Measurements from ENCODE around the gene SLC37A2. TPM values are rescaled to one million over a fixed set of nuclear protein-coding genes. Genes with fewer than 3 reads are reported as not detected.

SLC37A2 gene
- total RNA-seq, 4 donors from 2014 or later: 0.26 to 4.1 (median 0.86) TPM

DNA sequence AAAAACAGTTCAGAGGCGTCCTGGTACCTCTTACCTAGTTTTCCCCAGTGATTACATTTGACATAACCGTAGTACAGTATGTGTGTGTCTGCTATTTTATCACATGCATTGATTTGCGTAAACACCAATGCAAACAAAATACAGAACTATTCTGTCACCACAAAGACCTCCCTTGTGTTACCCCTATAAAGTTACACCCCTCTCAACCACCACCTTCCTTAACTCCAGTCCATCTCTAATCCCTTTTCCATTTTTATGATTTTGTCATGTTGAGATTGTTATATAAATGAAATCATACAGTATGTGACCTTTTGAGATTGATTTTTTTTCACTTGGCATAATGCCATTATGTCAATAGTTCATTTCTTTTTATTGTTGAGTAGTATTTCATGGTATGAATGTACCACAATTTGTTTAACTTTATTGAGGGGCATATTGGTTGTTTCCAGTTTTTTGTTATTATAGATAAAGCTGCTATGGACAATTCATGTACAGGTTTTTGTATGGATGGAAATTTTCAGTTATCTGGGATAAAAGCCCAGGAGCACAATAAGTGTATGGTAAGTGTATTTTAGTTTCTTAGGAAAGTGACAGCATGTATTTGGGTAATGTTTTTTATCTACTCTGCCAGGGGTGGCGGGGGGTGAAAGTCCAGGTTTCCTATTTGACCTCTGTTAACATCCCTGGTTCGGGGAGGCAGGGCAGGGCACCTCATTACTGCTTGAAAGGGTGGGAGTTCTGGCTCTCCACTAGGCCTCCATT, 6.0 kb upstream of the SLC37A2 start:
- Histone ChIP-seq H3K4me3 (no peak overlapping the region), H3K36me3 (no peaks in the 10 kb centered on the region), H3K27ac (no peak overlapping the region), H3K9me3 (no peaks in the 10 kb centered on the region), H3K27me3 (no peaks in the 10 kb centered on the region), H3K4me1 (no peaks in the 10 kb centered on the region)
- DNase-seq: no peak
- no peak for TF ChIP-seq POLR2A (IDR thresholded peaks at IDR 0.05)
- TF ChIP-seq, protein P1, sequence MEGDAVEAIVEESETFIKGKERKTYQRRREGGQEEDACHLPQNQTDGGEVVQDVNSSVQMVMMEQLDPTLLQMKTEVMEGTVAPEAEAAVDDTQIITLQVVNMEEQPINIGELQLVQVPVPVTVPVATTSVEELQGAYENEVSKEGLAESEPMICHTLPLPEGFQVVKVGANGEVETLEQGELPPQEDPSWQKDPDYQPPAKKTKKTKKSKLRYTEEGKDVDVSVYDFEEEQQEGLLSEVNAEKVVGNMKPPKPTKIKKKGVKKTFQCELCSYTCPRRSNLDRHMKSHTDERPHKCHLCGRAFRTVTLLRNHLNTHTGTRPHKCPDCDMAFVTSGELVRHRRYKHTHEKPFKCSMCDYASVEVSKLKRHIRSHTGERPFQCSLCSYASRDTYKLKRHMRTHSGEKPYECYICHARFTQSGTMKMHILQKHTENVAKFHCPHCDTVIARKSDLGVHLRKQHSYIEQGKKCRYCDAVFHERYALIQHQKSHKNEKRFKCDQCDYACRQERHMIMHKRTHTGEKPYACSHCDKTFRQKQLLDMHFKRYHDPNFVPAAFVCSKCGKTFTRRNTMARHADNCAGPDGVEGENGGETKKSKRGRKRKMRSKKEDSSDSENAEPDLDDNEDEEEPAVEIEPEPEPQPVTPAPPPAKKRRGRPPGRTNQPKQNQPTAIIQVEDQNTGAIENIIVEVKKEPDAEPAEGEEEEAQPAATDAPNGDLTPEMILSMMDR (IDR thresholded peaks at IDR 0.05): no peak
- intact Hi-C loops (cut with DNase I; ENCODE audit: low total_unique reads): no loop called here

DNA sequence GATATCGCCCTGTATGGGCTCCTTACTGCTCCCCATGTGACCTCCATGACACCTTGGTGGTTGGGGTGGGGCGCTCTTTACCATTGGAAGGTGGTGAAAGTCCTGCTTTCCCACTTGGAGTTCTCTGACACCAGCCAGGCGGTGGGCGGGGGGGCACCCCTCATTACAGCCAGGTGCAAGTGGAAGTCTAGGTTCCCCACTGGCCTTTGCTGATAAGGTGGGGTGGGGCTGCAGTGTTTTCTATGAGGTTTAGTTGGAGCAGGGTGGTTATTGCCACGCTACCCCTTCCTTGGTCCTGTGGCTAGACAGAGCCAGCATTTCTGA, 5.5 kb upstream of the SLC37A2 start:
- Histone ChIP-seq H3K27ac (no peak overlapping the region), H3K4me1 (no peaks in the 10 kb centered on the region), H3K36me3 (no peaks in the 10 kb centered on the region), H3K4me3 (no peak overlapping the region), H3K9me3 (no peaks in the 10 kb centered on the region), H3K27me3 (no peaks in the 10 kb centered on the region)
- intact Hi-C loops (cut with DNase I; ENCODE audit: low total_unique reads): no loop called here
- TF ChIP-seq, protein P1 (IDR thresholded peaks at IDR 0.05): no peak
- TF ChIP-seq POLR2A (IDR thresholded peaks at IDR 0.05): no peak
- no peak for DNase-seq

DNA sequence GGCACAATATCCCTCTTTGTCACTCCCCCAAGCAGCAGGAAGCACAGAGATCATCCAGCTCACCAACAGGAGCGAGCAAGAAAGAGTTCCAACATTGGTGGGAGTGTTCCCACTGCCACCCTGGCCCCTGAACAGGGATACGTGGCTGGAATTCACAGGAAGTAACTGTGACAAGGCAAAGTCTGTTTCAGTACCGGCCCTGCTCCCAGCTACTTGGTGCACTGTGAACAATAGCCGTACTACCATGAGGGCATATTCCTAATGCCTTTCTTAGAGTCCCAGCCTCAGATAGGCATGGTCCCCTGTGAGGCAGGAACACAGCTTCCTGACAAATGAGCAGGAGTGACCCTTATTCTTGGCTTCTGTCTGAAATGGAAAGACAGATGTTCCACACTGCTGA, 1.8 kb upstream of the SLC37A2 start:
- no peaks in the 10 kb centered on the region for H3K9me3 ChIP-seq
- no peak overlapping the region for H3K27ac ChIP-seq
- H3K4me3 ChIP-seq: no peak overlapping the region
- H3K27me3 ChIP-seq: no peaks in the 10 kb centered on the region
- peaks cover 0 to 8% of the 10 kb centered on the region in 2 donors for H3K4me1 ChIP-seq
- intact Hi-C loops (cut with DNase I; ENCODE audit: low total_unique reads): no loop called here
- no peaks in the 10 kb centered on the region for H3K36me3 ChIP-seq
- no peak for DNase-seq
- TF ChIP-seq POLR2A (IDR thresholded peaks at IDR 0.05): no peak
- TF ChIP-seq, protein P1 (IDR thresholded peaks at IDR 0.05): no peak

DNA sequence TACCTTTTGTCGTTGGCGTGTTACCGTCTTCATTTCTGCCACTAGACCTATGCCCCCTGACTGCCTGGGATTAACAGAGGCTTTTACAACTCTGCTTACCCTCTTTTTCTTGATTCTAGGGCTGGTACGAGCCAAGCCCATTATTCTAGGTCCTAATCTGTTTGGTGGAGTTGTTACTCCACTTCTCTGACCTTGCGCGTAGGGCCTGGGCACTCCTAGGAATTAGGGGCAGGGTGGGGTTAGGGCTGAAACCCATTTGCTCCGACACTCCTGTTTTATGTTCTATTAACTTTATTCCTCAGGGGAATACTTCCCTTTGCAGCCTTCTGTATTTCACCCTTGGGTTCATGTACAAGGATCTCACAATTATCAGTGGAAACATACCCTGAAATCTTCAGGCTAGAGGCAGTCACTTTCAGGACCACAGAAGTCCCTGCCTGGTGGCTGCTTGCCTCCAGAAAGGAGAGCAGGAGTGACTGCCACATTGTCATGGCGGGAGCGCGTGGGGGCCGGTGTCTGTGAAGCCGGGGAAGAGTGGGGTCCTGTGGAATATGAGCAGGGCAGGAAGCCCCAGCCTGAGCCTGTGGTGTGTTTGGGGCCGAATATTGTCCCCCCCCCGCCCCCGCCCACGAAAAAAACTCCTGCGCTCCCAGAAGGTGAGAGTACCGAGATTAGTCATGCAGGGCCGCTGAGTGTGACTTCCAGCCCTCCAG, 731 bp upstream of the SLC37A2 start:
- H3K4me3 ChIP-seq: peak overlapping the region; percentile 35 to 53
- peak overlapping the region; percentile 17 to 29 for H3K27ac ChIP-seq
- no peak for TF ChIP-seq POLR2A (IDR thresholded peaks at IDR 0.05)
- TF ChIP-seq, protein P1 (IDR thresholded peaks at IDR 0.05): no peak
- no peaks in the 10 kb centered on the region for H3K27me3 ChIP-seq
- no peaks in the 10 kb centered on the region for H3K9me3 ChIP-seq
- no peak for DNase-seq
- H3K4me1 ChIP-seq: peaks cover 0 to 8% of the 10 kb centered on the region in 2 donors
- intact Hi-C loops (cut with DNase I; ENCODE audit: low total_unique reads): no loop called here
- no peaks in the 10 kb centered on the region for H3K36me3 ChIP-seq

DNA sequence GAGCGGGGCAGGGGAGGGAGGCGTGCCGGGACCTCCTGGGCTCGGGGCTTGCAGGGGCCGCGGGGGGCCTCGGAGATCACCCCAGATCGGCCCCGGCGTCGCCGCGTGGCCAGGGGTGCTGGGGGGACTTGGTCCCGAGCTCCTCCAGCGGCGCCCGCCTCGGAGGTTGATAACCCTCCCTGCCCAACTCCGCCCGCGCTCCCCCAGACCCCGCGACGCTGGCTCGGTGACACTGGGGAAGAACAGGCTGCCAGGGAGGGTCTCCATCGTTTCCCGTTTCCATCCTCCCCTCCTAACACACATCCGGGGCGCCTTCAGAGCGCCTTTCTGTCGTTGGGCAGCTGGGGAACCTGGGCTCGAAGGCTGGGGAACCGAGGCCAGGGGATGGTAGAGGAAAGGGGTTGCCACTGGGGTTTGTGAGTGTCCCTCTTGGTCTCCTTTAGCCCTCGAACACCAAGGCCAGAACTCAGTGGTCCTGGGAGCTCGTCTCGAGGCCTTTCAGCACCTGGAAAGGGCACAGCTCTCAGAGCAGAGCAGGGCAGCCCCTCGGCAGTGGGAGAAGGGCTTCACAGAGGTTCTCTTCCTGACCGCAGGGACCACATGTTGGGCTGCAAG, 431 bp downstream of the SLC37A2 start:
- intact Hi-C loops (cut with DNase I; ENCODE audit: low total_unique reads): no loop called here
- peak overlapping the region; percentile 35 to 53 for H3K4me3 ChIP-seq
- H3K4me1 ChIP-seq: peaks cover 0 to 8% of the 10 kb centered on the region in 2 donors
- H3K36me3 ChIP-seq: no peaks in the 10 kb centered on the region
- no peaks in the 10 kb centered on the region for H3K9me3 ChIP-seq
- no peaks in the 10 kb centered on the region for H3K27me3 ChIP-seq
- no peak for DNase-seq
- TF ChIP-seq POLR2A (IDR thresholded peaks at IDR 0.05): no peak
- TF ChIP-seq, protein P1 (IDR thresholded peaks at IDR 0.05): no peak
- peak overlapping the region in 1 of 2 donors; percentile 29 for H3K27ac ChIP-seq
